SU-DHL-6 (cell line): ENCODE results near the gene SCG2.

ENCODE experiments used
- H2AFZ ChIP-seq: fragments of 200-600 bp; sonication (generic); 2 replicates; pipeline ENCODE4 v1.6.1; 2014; ENCODE audit warnings: low read depth, mild to moderate bottlenecking, moderate library complexity, mixed read lengths, antibody characterized with exemption, low read length; ENCODE audit not compliant: severe bottlenecking
- H3F3A ChIP-seq: fragments of 200-600 bp; shearing (Covaris generic); 2 replicates; pipeline ENCODE4 v1.6.0; 2016; ENCODE audit warnings: antibody characterized with exemption, mild to moderate bottlenecking; ENCODE audit not compliant: insufficient read depth
- H3K27ac ChIP-seq: fragments of 200-600 bp; sonication (generic); 2 replicates; pipeline ENCODE4 v1.5.1; 2016; ENCODE audit warnings: low read depth, mild to moderate bottlenecking, low read length, moderate library complexity, mixed read lengths
- H3K27me3 ChIP-seq: fragments of 200-600 bp; sonication (generic), shearing (Covaris generic); 2 replicates; pipeline ENCODE4 v1.6.0; 2014; ENCODE audit warnings: mild to moderate bottlenecking, low read length
- H3K36me3 ChIP-seq: fragments of 200-600 bp; sonication (generic); 2 replicates; pipeline ENCODE4 v1.6.1; 2014; ENCODE audit warnings: mild to moderate bottlenecking, low read length, mixed read lengths
- H3K4me2 ChIP-seq: fragments of 300-600, 200-600 bp; shearing (Covaris generic), sonication (generic); 2 replicates; pipeline ENCODE4 v1.6.0; 2014; ENCODE audit warnings: low read length, low read depth, mild to moderate bottlenecking; ENCODE audit not compliant: poor library complexity, severe bottlenecking
- H3K4me3 ChIP-seq: fragments of 200-600 bp; sonication (generic); 2 replicates; pipeline ENCODE4 v1.5.1; 2014; ENCODE audit warnings: antibody characterized with exemption, low read length, mild to moderate bottlenecking, mixed read lengths; ENCODE audit not compliant: insufficient read depth, poor library complexity, severe bottlenecking
- H3K79me2 ChIP-seq: fragments of 200-600 bp; sonication (generic); 2 replicates; pipeline ENCODE4 v1.6.1; 2014; ENCODE audit warnings: mild to moderate bottlenecking, low read length, moderate library complexity; ENCODE audit not compliant: insufficient read depth
- H3K9ac ChIP-seq: fragments of 200-600 bp; sonication (generic); 2 replicates; pipeline ENCODE4 v1.7.0; 2014; ENCODE audit warnings: mild to moderate bottlenecking, low read length
- H3K9me2 ChIP-seq: fragments of 200-600 bp; sonication (generic); replicated peaks from 2 replicates; pipeline ENCODE4 v1.6.1; 2014; ENCODE audit warnings: low read length; ENCODE audit not compliant: insufficient read depth
- H3K9me3 ChIP-seq: fragments of 200-600 bp; sonication (generic); 2 replicates; pipeline ENCODE4 v1.6.1; 2014; ENCODE audit warnings: low read length, mixed read lengths; ENCODE audit not compliant: insufficient read depth
- H4K20me1 ChIP-seq: fragments of 200-600 bp; sonication (generic); 2 replicates; pipeline ENCODE4 v1.6.1; 2014; ENCODE audit warnings: low read depth, mild to moderate bottlenecking, antibody characterized with exemption, low read length, moderate library complexity, mixed read lengths
- EZH2phosphoT487 ChIP-seq: fragments of 200-600 bp; sonication (generic), shearing (Covaris generic); conservative IDR thresholded peaks from 2 replicates; pipeline ENCODE4 v1.6.1; 2018; ENCODE audit warnings: mild to moderate bottlenecking, antibody characterized with exemption, low read length, moderate library complexity, mixed read lengths
- TF ChIP-seq, protein P1 (sequence below): fragments of 200-600 bp; sonication (generic); IDR thresholded peaks from one replicate; pipeline ENCODE4 v1.5.1; 2017; ENCODE audit warnings: antibody characterized with exemption, mild to moderate bottlenecking, low read length, moderate library complexity; ENCODE audit not compliant: insufficient read depth, poor library complexity, severe bottlenecking

The SCG2 gene

DNA sequence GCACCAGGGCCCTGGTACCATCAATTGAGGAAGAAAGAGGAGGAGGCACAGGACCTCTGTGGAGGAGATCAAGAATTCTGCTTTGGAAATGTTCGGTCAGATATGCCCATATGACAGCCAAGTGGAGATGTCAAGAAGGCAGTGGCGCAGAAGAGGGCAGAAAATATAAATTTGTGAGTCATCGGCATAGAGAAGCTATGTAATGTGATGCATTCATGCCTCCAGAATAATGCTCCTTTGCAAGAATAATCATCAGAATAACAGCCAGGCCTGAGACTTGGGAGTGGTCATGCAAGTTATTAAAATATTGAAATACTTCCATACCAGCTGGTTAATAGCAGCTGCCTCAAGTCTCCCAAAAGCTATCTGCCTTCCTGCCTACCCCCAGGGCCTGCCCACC is 32.1 kb upstream of the SCG2 start:
- Histone ChIP-seq H3K27ac (no peak overlapping the region), H3K36me3 (no peaks in the 10 kb centered on the region), H3K4me2 (no peak overlapping the region), H3K9me2 (no peaks in the 10 kb centered on the region; the same call in 1 of the 2 replicates), H3K9me3 (no peaks in the 10 kb centered on the region), H3K4me3 (no peak overlapping the region), H3F3A (no peaks in the 10 kb centered on the region), H4K20me1 (no peaks in the 10 kb centered on the region), H3K27me3 (no peaks in the 10 kb centered on the region), H3K9ac (no peak overlapping the region), H3K79me2 (no peaks in the 10 kb centered on the region), H2AFZ (no peak overlapping the region)
- TF ChIP-seq EZH2phosphoT487, result no peak
- TF ChIP-seq, protein P1, sequence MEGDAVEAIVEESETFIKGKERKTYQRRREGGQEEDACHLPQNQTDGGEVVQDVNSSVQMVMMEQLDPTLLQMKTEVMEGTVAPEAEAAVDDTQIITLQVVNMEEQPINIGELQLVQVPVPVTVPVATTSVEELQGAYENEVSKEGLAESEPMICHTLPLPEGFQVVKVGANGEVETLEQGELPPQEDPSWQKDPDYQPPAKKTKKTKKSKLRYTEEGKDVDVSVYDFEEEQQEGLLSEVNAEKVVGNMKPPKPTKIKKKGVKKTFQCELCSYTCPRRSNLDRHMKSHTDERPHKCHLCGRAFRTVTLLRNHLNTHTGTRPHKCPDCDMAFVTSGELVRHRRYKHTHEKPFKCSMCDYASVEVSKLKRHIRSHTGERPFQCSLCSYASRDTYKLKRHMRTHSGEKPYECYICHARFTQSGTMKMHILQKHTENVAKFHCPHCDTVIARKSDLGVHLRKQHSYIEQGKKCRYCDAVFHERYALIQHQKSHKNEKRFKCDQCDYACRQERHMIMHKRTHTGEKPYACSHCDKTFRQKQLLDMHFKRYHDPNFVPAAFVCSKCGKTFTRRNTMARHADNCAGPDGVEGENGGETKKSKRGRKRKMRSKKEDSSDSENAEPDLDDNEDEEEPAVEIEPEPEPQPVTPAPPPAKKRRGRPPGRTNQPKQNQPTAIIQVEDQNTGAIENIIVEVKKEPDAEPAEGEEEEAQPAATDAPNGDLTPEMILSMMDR, result no peak

DNA sequence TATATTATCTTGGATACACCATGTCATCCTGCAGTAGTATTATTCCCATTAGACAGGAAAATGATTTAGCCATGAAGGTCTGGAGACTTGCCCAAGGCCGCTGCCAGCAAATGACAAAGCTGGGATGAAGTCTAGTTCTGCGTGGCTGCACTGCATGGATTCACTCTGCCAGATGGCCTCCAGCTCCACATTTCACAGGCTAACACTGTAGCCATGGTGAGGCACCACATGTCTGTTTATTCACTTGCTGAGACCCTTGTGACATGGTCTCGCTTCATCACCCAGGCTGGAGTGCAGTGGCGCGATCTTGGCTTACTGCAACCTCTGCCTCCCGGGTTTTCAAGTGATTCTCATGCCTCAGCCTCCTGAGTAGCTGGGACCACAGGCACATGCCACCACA is 31.5 kb upstream of the SCG2 start:
- H3K4me3 ChIP-seq, result no peak overlapping the region
- no peaks in the 10 kb centered on the region for H4K20me1 ChIP-seq
- H3F3A ChIP-seq, result no peaks in the 10 kb centered on the region
- H2AFZ ChIP-seq, result no peak overlapping the region
- no peak overlapping the region for H3K4me2 ChIP-seq
- H3K9me3 ChIP-seq, result no peaks in the 10 kb centered on the region
- no peak overlapping the region for H3K27ac ChIP-seq
- H3K9me2 ChIP-seq, result no peaks in the 10 kb centered on the region; the same call in 1 of the 2 replicates
- H3K27me3 ChIP-seq, result no peaks in the 10 kb centered on the region
- H3K79me2 ChIP-seq, result no peaks in the 10 kb centered on the region
- H3K36me3 ChIP-seq, result no peaks in the 10 kb centered on the region
- TF ChIP-seq, protein P1, result no peak
- no peak for TF ChIP-seq EZH2phosphoT487
- no peak overlapping the region for H3K9ac ChIP-seq

DNA sequence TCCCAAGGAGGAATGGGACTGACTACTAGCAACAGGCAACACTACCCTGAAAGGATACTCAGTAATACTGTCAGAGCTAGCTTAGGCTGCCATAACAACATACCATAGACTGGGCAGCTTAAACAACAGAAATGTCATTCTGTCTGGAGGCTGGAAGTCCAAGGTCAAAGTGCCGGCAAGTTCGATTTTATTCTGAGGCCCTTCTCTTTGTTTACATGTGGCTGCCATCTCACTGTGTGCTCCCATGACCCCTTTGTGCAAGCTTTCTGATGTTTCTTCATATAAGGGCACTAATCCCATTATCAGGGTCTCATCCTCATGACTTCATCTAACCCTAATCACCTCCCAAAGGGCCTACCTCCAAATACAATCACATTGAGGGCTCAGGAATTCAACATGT is 30.7 kb upstream of the SCG2 start:
- TF ChIP-seq, protein P1, result no peak
- TF ChIP-seq EZH2phosphoT487, result no peak
- no peak overlapping the region for H3K27ac ChIP-seq
- H3K4me3 ChIP-seq, result no peak overlapping the region
- H2AFZ ChIP-seq, result no peak overlapping the region
- no peaks in the 10 kb centered on the region for H3K79me2 ChIP-seq
- H3K9ac ChIP-seq, result no peak overlapping the region
- no peak overlapping the region for H3K4me2 ChIP-seq
- no peaks in the 10 kb centered on the region for H3K27me3 ChIP-seq
- H3K9me3 ChIP-seq, result no peaks in the 10 kb centered on the region
- H3F3A ChIP-seq, result no peaks in the 10 kb centered on the region
- H3K9me2 ChIP-seq, result no peaks in the 10 kb centered on the region; the same call in 1 of the 2 replicates
- no peaks in the 10 kb centered on the region for H3K36me3 ChIP-seq
- no peaks in the 10 kb centered on the region for H4K20me1 ChIP-seq

DNA sequence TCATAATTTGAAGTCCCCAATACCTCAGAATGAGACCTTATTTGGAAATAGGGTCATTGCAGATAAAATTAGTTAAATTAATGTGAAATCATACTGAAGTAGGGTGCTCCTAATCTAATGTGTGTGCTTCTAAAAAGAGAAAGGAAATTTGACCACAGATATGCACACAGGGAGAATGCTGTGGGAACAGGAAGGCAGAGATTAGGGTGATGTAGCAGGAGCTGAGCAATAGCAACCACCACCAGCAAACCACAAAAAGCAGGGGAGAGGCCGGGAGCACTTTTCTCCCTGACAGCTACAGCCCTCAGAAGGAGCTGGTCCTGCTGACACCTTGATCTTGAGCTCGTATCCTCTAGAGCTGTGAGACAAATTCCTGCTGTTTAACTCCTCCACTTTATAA is 24.6 kb upstream of the SCG2 start:
- Histone ChIP-seq H3K9me3 (no peaks in the 10 kb centered on the region), H3K4me2 (no peak overlapping the region), H3K36me3 (no peaks in the 10 kb centered on the region), H3K27ac (no peak overlapping the region), H3K4me3 (no peak overlapping the region), H3K9ac (no peak overlapping the region), H3F3A (no peaks in the 10 kb centered on the region), H3K9me2 (no peaks in the 10 kb centered on the region), H3K27me3 (no peaks in the 10 kb centered on the region), H4K20me1 (no peaks in the 10 kb centered on the region), H2AFZ (no peak overlapping the region), H3K79me2 (no peaks in the 10 kb centered on the region)
- TF ChIP-seq, protein P1, result no peak
- TF ChIP-seq EZH2phosphoT487, result no peak
